GM12878 (cell line): ENCODE results near the gene MIAT. TPM values are rescaled to one million over a fixed set of nuclear protein-coding genes. Genes with fewer than 3 reads are reported as not detected.

ENCODE experiments used
- ATAC-seq: fragments of 200-7000 bp; cut with Tn5 transposase; 3 replicates; pipeline ENCODE4 v1.9.1; 2020; ENCODE audit warnings: mild to moderate bottlenecking, moderate library complexity
- BruUV-seq: library from RNA; stranded (reverse); fragments of 400-500 nt; replicated peaks from 2 replicates; lab custom pipeline; 2021; lab: Mats Ljungman, UMichigan
- CTCF ChIA-PET: fragments of 300-600 bp; sonication (Branson Sonifier 250); formaldehyde crosslinking; extraction: SDS; loops from one replicate; lab custom pipeline; 2021; ENCODE audit warnings: inconsistent platforms; lab: Yijun Ruan, JAX
- POLR2A ChIA-PET: fragments of 350-600 bp; formaldehyde crosslinking; extraction: SDS; loops from one replicate; lab custom pipeline; 2021; ENCODE audit warnings: inconsistent platforms; lab: Charles Lee
- RAD21 ChIA-PET: fragments of 300-600 bp; sonication (Branson Sonifier 250); formaldehyde crosslinking; loops from one replicate; lab custom pipeline; 2023; ENCODE audit warnings: antibody characterized with exemption; ENCODE audit not compliant: unreplicated experiment; lab: Charles Lee
- SMC1A ChIA-PET: fragments of 300-600 bp; sonication (Branson Sonifier 250); formaldehyde crosslinking; loops from one replicate; lab custom pipeline; 2023; ENCODE audit not compliant: unreplicated experiment, uncharacterized antibody; lab: Charles Lee
- DNase-seq: peaks from one replicate; pipeline ENCODE4 v3.0.0-alpha.2; 2011; ENCODE audit warnings: low read depth, low spot score
- FAIRE-seq: peaks from 3 replicates; lab custom pipeline; 2011; peaks lifted over from hg19 to GRCh38; lab: Jason Lieb, UNC
- H2AFZ ChIP-seq: 2 replicates; pipeline ENCODE4 v1.6.0; 2011; ENCODE audit warnings: low read depth, low read length, control low read depth; ENCODE audit not compliant: control insufficient read depth
- H3K27ac ChIP-seq: 2 replicates; pipeline ENCODE4 v1.5.1; 2011; ENCODE audit warnings: control low read depth; ENCODE audit not compliant: control insufficient read depth, insufficient read depth
- H3K27me3 ChIP-seq, 2 experiments: replicated peaks in 1 of 2; 2 replicates each; pipeline versions ENCODE4 v1.6.0 to v1.6.1; 2011; ENCODE audit warnings: low read length in 1 of 2; ENCODE audit not compliant: control insufficient read depth in 2 of 2, insufficient read depth in 2 of 2
- H3K36me3 ChIP-seq, 2 experiments: 2 replicates each; pipeline ENCODE4 v1.5.1; 2011; ENCODE audit warnings: low read length in 1 of 2; ENCODE audit not compliant: control insufficient read depth in 2 of 2, insufficient read depth in 2 of 2
- H3K4me1 ChIP-seq: 2 replicates; pipeline ENCODE4 v1.6.1; 2011; ENCODE audit warnings: mild to moderate bottlenecking, low read length, moderate library complexity, mixed read lengths; ENCODE audit not compliant: control insufficient read depth, insufficient read depth
- H3K4me2 ChIP-seq: 2 replicates; pipeline ENCODE4 v1.6.0; 2011; ENCODE audit warnings: control low read depth; ENCODE audit not compliant: control insufficient read depth, insufficient read depth
- H3K4me3 ChIP-seq: fragments of 200-600 bp; sonication (generic); 2 replicates; pipeline ENCODE4 v1.5.1; 2016
- H3K79me2 ChIP-seq: 2 replicates; pipeline ENCODE4 v1.6.0; 2011; ENCODE audit warnings: low read length; ENCODE audit not compliant: control insufficient read depth, insufficient read depth
- H3K9ac ChIP-seq: 2 replicates; pipeline ENCODE4 v1.8.0; 2011; ENCODE audit warnings: low read length, control low read depth, mixed read lengths; ENCODE audit not compliant: control insufficient read depth, insufficient read depth
- H3K9me3 ChIP-seq: replicated peaks from 3 replicates; pipeline ENCODE4 v1.5.1; 2011; ENCODE audit warnings: mild to moderate bottlenecking, low read length; ENCODE audit not compliant: control insufficient read depth, insufficient read depth
- H4K20me1 ChIP-seq: 2 replicates; pipeline ENCODE4 v1.6.0; 2011; ENCODE audit not compliant: control insufficient read depth, insufficient read depth
- BACH1 ChIP-seq: fragments of 450-650 bp; IDR thresholded peaks from 2 replicates; pipeline ENCODE4 v1.6.1; 2017; ENCODE audit warnings: mild to moderate bottlenecking, borderline replicate concordance
- BMI1 ChIP-seq: fragments of 450-650 bp; IDR thresholded peaks from 2 replicates; pipeline ENCODE4 v1.6.1; 2016; ENCODE audit warnings: mild to moderate bottlenecking, moderate library complexity, borderline replicate concordance
- CEBPZ ChIP-seq: fragments of 150-350 bp; IDR thresholded peaks from 2 replicates; pipeline ENCODE4 v1.6.1; 2016; ENCODE audit warnings: low read depth, low read length
- EGR1 ChIP-seq, 2 experiments: IDR thresholded peaks; 1 replicate in 1 of 2; 2 replicates in 1 of 2; pipeline ENCODE4 v1.6.1; 2011 to 2012; ENCODE audit warnings: low read depth in 2 of 2, low read length in 2 of 2, borderline replicate concordance in 1 of 2, mild to moderate bottlenecking in 1 of 2, moderate library complexity in 1 of 2
- FOXM1 ChIP-seq: IDR thresholded peaks from 2 replicates; pipeline ENCODE4 v1.6.1; 2012; ENCODE audit warnings: low read depth, mild to moderate bottlenecking, inconsistent platforms, low read length, moderate library complexity
- MTA3 ChIP-seq: IDR thresholded peaks from 2 replicates; pipeline ENCODE4 v1.6.1; 2012; ENCODE audit warnings: low read length, inconsistent platforms, borderline replicate concordance
- MXI1 ChIP-seq: fragments of 150-350 bp; IDR thresholded peaks from 2 replicates; pipeline ENCODE4 v1.6.1; 2011; ENCODE audit warnings: low read depth, mild to moderate bottlenecking, inconsistent platforms, low read length, improper control_type of control experiment
- NR2C1 ChIP-seq: fragments of 450-650 bp; IDR thresholded peaks from 2 replicates; pipeline ENCODE4 v1.6.1; 2017; ENCODE audit warnings: antibody characterized with exemption, mild to moderate bottlenecking, moderate library complexity
- POLR2AphosphoS5 ChIP-seq: IDR thresholded peaks from 2 replicates; pipeline ENCODE4 v1.6.1; 2011; ENCODE audit warnings: mild to moderate bottlenecking, low read length, inconsistent platforms
- SPI1 ChIP-seq: IDR thresholded peaks from 2 replicates; pipeline ENCODE4 v1.6.1; 2011; ENCODE audit warnings: low read depth, mild to moderate bottlenecking, low read length, moderate library complexity, borderline replicate concordance; ENCODE audit not compliant: insufficient read depth
- TCF3 ChIP-seq: IDR thresholded peaks from 2 replicates; pipeline ENCODE4 v1.6.1; 2012; ENCODE audit warnings: low read depth, mild to moderate bottlenecking, low read length, borderline replicate concordance; ENCODE audit not compliant: insufficient read depth
- YBX1 ChIP-seq: fragments of 450-650 bp; IDR thresholded peaks from 2 replicates; pipeline ENCODE4 v1.6.1; 2016; ENCODE audit warnings: antibody characterized with exemption
- WGBS: methylation state at CpG from one replicate; pipeline ENCODE4 v1.1.6; 2016; ENCODE audit warnings: low lambda C conversion rate; ENCODE audit not compliant: insufficient replicate concordance, insufficient coverage; ENCODE audit errors: missing lambda C conversion rate; 5-methylcytosine and 5-hydroxymethylcytosine counted together
- in situ Hi-C: fragments of 300-500 bp; cut with MboI; formaldehyde crosslinking; loops from 9 replicates; pipeline ENCODE4 v1.14.3; 2018; ENCODE audit warnings: mixed read lengths
- intact Hi-C: fragments of 100-400 bp; cut with micrococcal nuclease; formaldehyde crosslinking; loops from one replicate; pipeline ENCODE4 v1.14.2; 2022; ENCODE audit not compliant: unreplicated experiment
- polyA plus RNA-seq, 11 experiments: library from polyadenylated mRNA; depleted of rRNA in 4 of 11; unstranded in 6 of 11; stranded (reverse) in 5 of 11; fragments of >200 nt; fragmentation: Nextera tagmentation in 4 of 11; fragmentation: Illumina TruSeq in 1 of 11; extraction: Ambion mirVana in 4 of 11; extraction: Trizol in 1 of 11; gene quantifications; 1 replicate in 1 of 11; 2 replicates in 10 of 11; pipeline versions ENCODE4 v1.2.1 to v1.2.3, GENCODE V29; 2011 to 2016; ENCODE audit warnings: inconsistent platforms in 2 of 11, missing spikeins in 2 of 11, low read depth in 1 of 11
- total RNA-seq, 4 experiments: library from RNA; depleted of rRNA in 3 of 4; stranded (reverse); fragments of >200 nt in 3 of 4; fragmentation: Illumina TruSeq in 1 of 4; extraction: Trizol in 1 of 4; gene quantifications; 2 replicates each; pipeline versions ENCODE4 v1.2.1 to v1.2.3, GENCODE V29; 2013 to 2021

MIAT gene
- total and polyA plus RNA-seq, 10 of the 15 experiments (the other 5 are each of a cell fraction or from before 2014, with no cell fraction given): 0.39 to 13.7 (median 4.6) TPM

- Histone ChIP-seq H3K36me3 (peaks cover 2 to 15% of the 10 kb centered on the region in 2 experiments), H3K79me2 (no peaks in the 10 kb centered on the region), H4K20me1 (no peaks in the 10 kb centered on the region), H3K27me3 (no peaks in the 10 kb centered on the region), H3K9ac (no peak overlapping the region), H3K4me1 (no peaks in the 10 kb centered on the region), H3K4me3 (no peak overlapping the region), H2AFZ (no peak overlapping the region), H3K27ac (no peak overlapping the region), H3K9me3 (peaks cover 5% of the 10 kb centered on the region; the same call in 2 of the 3 replicates), H3K4me2 (no peak overlapping the region)
- TF ChIP-seq EGR1 (IDR thresholded peaks at IDR 0.05; ENCODE audit: borderline replicate concordance in 1 of 2, low read depth in 2 of 2, low read length in 2 of 2): no peak
- TF ChIP-seq BACH1: no peak
- TF ChIP-seq FOXM1: no peak
- TF ChIP-seq BMI1: no peak
- no peak for TF ChIP-seq NR2C1
- no peak for TF ChIP-seq POLR2AphosphoS5
- no peak for TF ChIP-seq MXI1
- TF ChIP-seq YBX1: no peak
- WGBS: 92% methylated on average over 2 of the region's 2 CpGs
- no peak for ATAC-seq
- in situ Hi-C loops (no loop called here), intact Hi-C loops (no loop called here)
- RAD21 ChIA-PET: no interaction called here
- POLR2A ChIA-PET: interaction anchor here (0.6 kb wide), 1 partner anchor 9 kb away, joined by 3 read pairs; no protein-coding TSS in a partner anchor
- DNase-seq: no peak
- SMC1A ChIA-PET: no interaction called here
- CTCF ChIA-PET: no interaction called here
- FAIRE-seq: no peak
- BruUV-seq: no TSS peak
These were observed 39.8 kb downstream of the MIAT start for GRCh38 chr22:26697151-26697550.

- in situ Hi-C loops: no loop called here
- H3K4me2 ChIP-seq: no peak overlapping the region
- intact Hi-C loops: no loop called here
- FAIRE-seq: no peak
- DNase-seq: no peak
- H2AFZ ChIP-seq: no peak overlapping the region
- no peak for ATAC-seq
- CTCF ChIA-PET: no interaction called here
- H3K79me2 ChIP-seq: no peaks in the 10 kb centered on the region
- RAD21 ChIA-PET: no interaction called here
- H3K9me3 ChIP-seq: peaks cover 5% of the 10 kb centered on the region; the same call in 2 of the 3 replicates
- peaks cover 9% of the 10 kb centered on the region; the same call in 1 of the 2 replicates for H3K4me1 ChIP-seq
- H3K27ac ChIP-seq: no peak overlapping the region
- no peak overlapping the region for H3K4me3 ChIP-seq
- H4K20me1 ChIP-seq: no peaks in the 10 kb centered on the region
- BruUV-seq: no TSS peak
- no peaks in the 10 kb centered on the region for H3K27me3 ChIP-seq
- POLR2A ChIA-PET: no interaction called here
- H3K36me3 ChIP-seq: peaks cover 2 to 12% of the 10 kb centered on the region in 2 experiments
- no peak overlapping the region for H3K9ac ChIP-seq
- SMC1A ChIA-PET: no interaction called here
- TF ChIP-seq MTA3: no peak
- no peak for TF ChIP-seq CEBPZ
- no peak for TF ChIP-seq TCF3
- no peak for TF ChIP-seq SPI1
These were observed 43.1 kb downstream of the MIAT start for GRCh38 chr22:26700462-26700861.
